ENCODE measurements around the gene VDAC2.

Gene VDAC2

GRCh38 chr10:75231672-75232581 is 21.3 kb downstream of the VDAC2 start:
- peak; percentile 27 for DNase-seq

- DNase-seq, result no peak
Measured at GRCh38 chr10:75233444-75234016, 22.9 kb downstream of the VDAC2 start.

GRCh38 chr10:75234017-75234682 is 23.6 kb downstream of the VDAC2 start:
- DNase-seq, result peak; percentile 87

GRCh38 chr10:75234683-75235374 is 24.2 kb downstream of the VDAC2 start:
- no peak for DNase-seq

GRCh38 chr10:75235375-75236177 is 25.0 kb downstream of the VDAC2 start, which contains the start of gene COMTD1:
TSS of gene COMTD1 (minus strand) at chr10:75235957. CDS start at chr10:75235928, 29 bp downstream.
- peak; percentile 90 for DNase-seq

GRCh38 chr10:75236178-75236825 is 25.7 kb downstream of the VDAC2 start:
- DNase-seq, result no peak

GRCh38 chr10:75238182-75239095 is 27.8 kb downstream of the VDAC2 start:
- peak; percentile 37 for DNase-seq

- no peak for DNase-seq
Measured at GRCh38 chr10:75239096-75239790, 28.6 kb downstream of the VDAC2 start.

- peak; percentile 27 for DNase-seq
Measured at GRCh38 chr10:75240329-75241076, 29.9 kb downstream of the VDAC2 start.

GRCh38 chr10:75243426-75243825 is 32.8 kb downstream of the VDAC2 start:
- DNase-seq, result no peak

- no peak for DNase-seq
Measured at GRCh38 chr10:75244487-75245353, 34.1 kb downstream of the VDAC2 start.

- peak; percentile 23 for DNase-seq
Measured at GRCh38 chr10:75245354-75246250, 35.0 kb downstream of the VDAC2 start.

GRCh38 chr10:75246506-75246905 is 35.9 kb downstream of the VDAC2 start:
- DNase-seq, result peak; percentile 13

GRCh38 chr10:75247797-75248196 is 37.2 kb downstream of the VDAC2 start:
- DNase-seq, result no peak

- DNase-seq, result no peak
Measured at GRCh38 chr10:75250934-75251333, 40.3 kb downstream of the VDAC2 start.

GRCh38 chr10:75253281-75254220 is 43.0 kb downstream of the VDAC2 start:
- DNase-seq, result no peak

Data from left hindlimb (tissue), 1 donor.